EH (cell line): ENCODE data around the gene KIAA0753.

Experiments
- DNase-seq: peaks from one replicate; pipeline ENCODE4 v3.0.0-alpha.2; 2015; ENCODE audit warnings: low read depth

KIAA0753 gene

GRCh38 chr17:6641247-6641863 is 844 bp upstream of the KIAA0753 start:
- DNase-seq, result no peak

- peak; percentile 55 for DNase-seq
These were observed 650 bp downstream of the KIAA0753 start for GRCh38 chr17:6639586-6640535.

DNA sequence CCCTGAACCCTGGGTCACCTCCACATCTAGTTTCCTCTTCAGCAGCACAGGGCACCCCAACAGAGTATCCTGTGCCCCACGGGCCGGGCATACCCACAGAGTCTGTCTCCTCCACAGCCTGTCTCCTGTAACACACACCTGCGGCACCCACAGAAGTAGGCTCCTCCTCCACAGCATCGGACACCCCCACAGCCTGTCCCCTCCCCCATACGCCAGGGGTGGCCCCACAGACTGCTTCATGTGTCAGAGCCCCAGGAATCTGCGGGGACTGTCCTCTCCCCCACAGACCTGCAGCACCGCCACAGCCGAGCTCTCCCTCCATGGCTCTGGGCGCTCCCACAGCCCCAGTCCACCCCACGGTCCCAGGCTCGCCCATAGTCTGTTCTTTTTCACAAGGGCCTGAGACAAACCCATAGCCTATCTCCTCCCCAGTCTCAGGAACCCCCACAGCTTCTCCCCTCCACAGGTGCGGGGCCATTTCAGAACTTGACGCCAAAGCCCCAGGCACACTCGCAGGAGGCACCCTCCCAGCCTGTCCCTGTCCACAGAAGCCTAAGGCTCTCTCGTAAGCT is 1.4 kb downstream of the KIAA0753 start:
- no peak for DNase-seq

DNA sequence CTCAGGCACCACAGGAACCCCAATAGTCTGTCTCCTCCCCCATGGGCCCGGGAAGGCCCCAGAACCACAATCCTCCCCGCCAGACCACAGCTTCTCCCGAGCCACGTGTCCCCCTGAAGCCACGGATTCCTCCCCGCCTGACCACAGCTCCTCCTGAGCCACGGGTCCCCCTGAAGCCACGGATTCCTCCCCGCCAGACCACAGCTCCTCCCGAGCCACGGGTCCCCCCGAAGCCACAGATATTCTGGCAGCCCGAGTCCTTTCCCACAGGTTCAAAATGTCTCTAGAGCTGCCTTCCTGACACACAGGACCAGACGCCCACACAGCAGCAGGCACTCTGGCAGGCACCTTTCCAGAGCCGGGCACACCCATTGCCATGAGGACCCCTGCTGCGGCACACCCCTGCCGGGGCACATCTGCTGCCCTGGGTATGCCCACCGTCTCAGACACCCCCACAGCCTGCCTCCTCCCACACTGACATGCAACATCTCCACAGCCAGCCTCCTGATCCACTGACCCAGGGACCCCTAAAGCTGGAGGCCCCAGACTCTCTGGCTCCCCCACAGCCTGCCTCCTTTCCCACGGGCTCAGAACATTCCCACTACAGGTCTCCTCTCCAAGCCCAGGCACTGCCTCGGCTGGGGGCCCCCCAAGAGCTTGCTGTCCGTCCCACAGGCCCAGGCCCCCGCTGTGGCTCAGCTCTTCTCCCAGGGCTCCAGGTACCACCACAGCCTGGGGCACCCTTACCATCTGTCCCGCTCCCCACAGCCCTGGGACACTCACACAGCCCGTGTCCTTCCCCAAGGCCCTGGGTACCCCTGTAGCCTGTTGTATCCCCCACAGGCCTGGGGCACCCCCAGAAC is 2.2 kb downstream of the KIAA0753 start:
- DNase-seq, result no peak

DNA sequence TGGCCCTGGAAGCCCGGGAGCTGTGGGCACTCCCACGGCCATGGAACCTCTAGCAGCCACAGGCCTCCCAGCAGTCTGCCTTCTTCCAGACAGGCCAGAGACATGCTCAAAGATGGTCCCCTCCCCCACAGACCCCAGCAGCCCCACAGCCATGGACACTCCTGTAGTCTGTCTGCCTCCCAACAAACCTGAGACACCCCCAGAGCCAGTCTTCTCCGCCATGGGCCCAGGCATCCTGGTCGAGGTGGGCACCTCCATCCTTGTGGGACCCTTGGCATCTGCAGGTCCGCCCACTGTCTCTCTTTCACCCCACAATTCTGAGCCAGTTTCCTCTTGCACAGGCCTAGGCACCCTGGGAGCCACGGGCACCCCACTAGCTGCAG is 3.1 kb downstream of the KIAA0753 start:
- DNase-seq, result no peak

DNA sequence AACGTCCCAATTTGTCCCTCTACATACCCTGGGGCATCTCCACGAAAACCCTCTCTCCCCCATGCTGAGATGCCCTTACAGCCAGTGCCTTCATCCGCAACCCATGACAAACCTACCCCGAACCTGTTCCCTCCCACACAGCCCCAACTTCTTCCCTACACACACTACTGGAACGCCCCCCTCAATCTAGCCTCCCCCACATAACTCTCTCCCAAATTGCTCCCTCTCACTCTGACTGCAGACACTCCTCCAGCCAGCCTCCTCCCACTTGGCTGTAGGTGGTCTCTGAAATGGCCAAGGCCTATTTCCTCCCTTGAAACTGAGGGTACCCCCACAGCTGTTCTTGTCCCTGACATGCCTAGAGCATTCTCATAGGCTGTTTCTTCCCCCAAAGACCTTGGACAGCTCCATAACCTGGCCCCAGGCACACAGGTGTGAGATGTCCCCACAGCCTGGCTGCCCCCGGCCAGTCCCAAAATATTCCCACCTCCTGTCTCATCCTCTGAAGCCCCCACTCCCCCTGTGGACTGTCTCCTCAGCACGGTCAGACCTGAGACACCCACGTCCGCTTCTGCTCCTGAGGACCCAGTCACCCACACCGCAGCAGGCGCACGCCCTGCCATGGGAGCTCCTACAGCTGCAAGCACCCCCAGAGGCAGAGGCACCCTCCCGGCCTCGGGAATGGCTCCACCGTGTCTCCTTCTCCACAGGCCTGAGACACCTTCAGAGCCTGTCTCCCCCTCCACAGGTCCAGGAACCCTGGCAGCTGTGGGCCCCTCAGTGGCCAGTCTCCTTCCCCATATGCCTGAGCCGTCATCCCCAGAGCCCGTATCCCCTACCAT is 3.7 kb downstream of the KIAA0753 start:
- no peak for DNase-seq

DNA sequence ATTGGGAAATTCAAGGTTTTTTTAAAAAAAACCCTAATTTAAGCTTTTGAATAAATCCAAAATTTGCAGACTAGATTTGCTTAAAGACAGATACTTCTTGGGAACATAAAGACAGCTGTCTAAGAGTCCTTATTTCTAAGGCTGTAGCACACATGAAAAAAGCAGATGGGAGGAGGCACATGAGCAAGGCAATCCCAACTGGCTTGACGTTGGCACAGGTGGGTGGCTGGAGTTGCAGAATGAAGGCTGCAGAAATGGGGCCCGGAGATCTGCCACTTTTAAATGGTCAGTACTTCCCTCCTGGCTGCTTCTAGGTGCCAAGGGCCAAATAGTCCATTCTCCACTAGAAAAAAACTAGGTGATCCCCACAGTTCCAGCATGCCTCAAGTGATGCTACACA is 4.4 kb downstream of the KIAA0753 start:
- DNase-seq, result no peak

- DNase-seq, result no peak
These were observed 7.2 kb downstream of the KIAA0753 start for GRCh38 chr17:6633263-6633662.

- DNase-seq, result no peak
These were observed 8.0 kb downstream of the KIAA0753 start for GRCh38 chr17:6632530-6632929.

DNA sequence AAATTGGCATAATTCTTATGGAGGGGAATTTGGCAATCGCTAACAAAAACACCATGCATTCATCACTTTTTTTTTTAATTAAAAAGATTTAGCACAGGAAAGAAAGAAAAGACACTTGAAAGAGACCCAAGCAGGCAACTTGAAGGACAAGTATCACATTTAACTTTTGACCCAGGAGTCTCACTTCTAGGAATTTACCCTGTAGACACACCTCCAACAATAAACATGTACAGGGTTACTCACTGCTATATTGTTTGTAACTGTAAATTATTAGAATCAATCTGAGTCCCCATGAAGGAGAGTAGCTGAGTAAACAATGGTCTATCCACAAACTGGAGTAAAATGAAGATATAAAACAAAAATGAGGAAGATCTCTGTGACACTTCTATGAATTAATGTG is 10.1 kb downstream of the KIAA0753 start:
- DNase-seq, result no peak

DNA sequence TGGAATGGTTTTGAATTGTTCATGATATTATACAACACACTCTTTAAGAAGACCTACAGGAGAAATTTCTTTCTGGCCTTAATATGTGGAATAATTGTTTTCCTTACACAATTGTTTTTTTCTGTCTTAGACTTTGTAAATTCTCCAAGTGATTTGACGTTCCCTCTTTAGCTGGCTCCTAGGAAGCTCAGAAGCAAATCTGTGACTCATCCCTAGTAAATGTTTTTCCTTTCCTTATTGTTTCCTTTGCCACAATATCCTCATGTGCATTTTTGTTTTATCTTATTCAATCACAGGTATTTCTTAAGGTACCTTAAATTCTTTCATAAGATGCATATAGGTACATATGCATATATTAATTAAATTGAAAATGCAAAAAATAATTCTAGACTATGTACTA is 13.5 kb downstream of the KIAA0753 start:
- DNase-seq, result peak; percentile 44

- DNase-seq, result peak; percentile 6
These were observed 13.9 kb downstream of the KIAA0753 start for GRCh38 chr17:6626616-6627015.

DNA sequence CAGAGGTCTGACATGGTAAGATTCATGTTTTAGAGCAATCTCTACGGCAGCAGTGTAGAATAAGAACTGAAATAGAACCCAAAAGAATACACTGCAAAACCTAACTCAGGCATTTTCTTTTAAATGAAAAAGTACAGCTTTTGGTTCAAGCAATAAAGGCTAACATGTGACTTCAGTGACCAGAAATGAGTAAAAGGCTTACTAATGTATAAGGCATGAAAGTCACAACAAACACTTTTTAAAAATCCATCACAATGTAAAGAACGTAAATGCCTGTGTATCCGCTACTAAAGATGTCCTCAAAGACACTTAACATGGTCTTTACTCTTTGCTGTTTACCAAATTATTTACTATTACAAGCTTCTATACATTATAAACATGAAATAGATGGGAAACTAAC is 16.6 kb downstream of the KIAA0753 start:
- DNase-seq, result peak; percentile 43

DNA sequence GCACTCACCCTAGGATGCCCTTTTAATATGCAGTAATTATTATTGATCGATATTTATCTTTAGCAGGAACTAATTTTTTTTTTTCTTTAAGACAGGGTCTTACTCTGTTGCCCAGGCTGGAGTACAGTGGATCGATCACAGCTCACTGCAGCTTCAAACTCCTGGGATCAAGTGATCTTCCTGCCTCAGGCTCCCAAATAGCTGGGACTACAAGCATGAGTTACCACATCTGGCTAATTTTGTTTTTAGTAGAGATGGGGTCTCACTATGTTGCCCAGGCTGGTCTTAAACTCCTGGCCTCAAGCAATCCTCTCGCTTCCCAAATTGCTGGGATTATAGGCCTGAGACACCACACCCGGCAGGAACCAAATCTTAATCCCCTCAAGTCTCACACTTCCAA is 29.3 kb downstream of the KIAA0753 start:
- DNase-seq, result no peak

DNA sequence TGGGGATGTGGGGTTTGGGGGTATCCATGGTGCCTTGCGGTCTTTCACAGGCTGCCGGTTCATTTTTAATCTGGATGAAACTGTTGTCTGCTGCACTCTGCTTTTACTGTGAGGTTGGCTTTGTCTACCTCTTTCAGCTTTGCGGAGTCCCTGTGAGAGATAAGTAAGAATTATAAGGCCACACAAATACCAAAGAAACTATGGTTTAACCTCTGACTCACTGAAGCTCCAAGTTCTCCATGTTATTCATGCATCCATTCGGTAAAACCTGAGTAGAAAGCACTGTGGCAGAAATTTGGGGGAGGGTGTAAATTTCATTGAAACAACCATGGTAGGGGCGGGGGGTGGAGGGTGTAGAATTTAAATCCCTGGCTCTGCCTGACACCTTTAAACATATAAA is 30.5 kb downstream of the KIAA0753 start:
- no peak for DNase-seq

- peak; percentile 36 for DNase-seq
These were observed 32.2 kb downstream of the KIAA0753 start for GRCh38 chr17:6608321-6608720.

DNA sequence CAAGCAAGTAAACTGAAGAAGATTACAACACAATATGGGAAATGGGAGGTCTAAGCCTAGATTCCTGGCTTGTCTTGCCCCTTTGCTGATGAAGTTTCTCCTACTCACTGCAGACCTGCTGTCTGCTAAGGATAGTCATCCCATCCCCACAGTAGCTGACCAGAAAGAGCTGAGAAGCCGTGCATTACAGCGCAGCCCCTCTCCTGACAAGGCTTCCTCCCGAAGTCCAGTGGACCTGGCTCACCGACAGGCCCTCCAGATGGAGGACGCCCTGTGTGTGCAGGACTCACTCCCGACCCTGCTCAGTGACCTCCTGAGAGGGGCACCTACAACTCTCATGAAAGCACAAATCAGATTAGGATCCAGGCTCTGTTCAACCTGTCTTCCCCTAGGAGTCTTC is 35.4 kb downstream of the KIAA0753 start:
- DNase-seq, result no peak

DNA sequence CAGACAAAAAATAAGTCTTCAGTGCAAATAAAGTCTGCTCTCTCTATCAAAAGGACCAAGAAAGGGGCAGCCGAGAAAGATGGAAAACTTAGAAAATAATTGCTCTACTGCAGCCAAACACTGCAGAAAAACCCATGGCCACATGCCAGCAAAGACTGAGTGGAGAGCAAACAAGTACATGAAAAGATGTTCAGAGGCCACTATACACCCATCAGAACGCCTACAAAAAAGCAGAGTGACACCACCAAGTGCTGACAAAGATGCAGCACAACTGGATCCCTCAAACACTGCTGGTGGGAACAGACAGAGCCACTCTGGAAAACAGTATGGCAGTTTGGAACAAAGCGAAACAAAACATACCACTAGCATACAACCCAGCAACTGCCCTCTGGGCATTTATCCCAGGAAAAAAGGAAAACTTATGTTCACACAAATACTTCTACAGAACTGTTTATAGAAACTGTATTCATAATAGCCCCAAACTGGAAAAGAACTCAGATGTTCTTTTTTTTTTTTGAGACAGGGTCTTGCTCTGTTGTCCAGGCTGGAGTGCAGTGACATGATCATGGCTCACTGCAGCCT is 36.7 kb downstream of the KIAA0753 start:
- peak; percentile 22 for DNase-seq

DNA sequence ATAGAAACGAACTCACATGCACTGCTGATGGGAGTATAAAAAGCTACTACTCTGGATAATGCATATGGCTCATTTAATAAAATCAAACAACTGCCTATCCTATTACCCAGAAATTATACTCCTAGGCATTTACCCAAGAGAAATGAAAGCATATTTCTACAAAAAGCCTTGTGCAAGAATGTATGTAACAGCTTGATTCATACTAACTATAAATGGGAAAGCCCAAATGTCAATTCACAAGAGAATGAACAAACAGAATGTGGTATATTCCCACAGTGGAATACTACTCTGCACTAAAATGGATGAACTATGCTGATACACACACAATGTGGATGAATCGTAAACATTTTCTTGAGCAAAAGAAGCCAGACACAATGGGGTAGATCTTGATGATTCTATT is 38.4 kb downstream of the KIAA0753 start:
- DNase-seq, result no peak

DNA sequence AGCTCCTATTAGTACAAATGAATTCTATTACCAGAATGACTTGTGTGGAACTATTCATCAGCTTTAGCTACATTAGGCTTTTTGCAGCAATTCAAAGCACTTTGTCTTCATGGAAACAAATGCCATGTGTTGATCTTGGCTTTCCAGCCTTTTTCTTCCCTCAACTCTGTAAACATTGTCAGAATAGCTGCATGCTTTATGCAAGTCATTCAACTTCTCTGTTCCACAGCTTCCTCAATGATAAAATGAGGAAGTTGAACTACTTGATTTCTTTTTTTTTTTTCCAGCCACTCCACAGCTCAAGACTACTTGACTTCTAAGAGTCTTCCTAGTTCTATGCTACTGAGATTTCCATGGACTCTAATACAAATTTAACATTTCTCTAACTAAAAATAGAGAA is 41.1 kb downstream of the KIAA0753 start:
- peak; percentile 30 for DNase-seq

DNA sequence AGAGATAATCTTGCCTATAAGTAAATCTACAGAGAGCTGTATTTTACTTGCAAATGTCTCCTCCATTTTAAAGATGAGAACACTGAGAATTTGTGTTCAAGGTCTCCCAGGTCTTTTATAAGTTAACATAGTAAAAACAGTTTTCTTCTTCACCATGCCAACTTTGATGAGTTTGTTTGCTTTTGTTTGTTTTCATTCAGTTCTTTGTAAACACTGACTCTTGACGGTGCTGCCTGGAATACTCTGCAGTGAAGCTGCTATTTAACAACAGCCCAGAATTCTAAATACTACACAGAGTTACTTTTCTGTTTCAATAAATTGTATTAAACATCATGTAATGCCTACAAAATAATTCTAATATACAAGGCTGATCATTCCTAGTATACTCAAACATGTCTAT is 42.8 kb downstream of the KIAA0753 start:
- DNase-seq, result no peak
